PFSK-1 (cell line): Measurements from ENCODE around the gene MFN2.

Experiments used
- POLR2AphosphoS5 ChIP-seq: IDR thresholded peaks from 2 replicates; pipeline ENCODE4 v1.6.1; 2012; ENCODE audit warnings: low read depth, mild to moderate bottlenecking, control low read depth, low read length, moderate library complexity
- TAF1 ChIP-seq: IDR thresholded peaks from 2 replicates; pipeline ENCODE4 v1.6.1; 2012; ENCODE audit warnings: low read length, control low read depth, borderline replicate concordance; ENCODE audit not compliant: insufficient read depth
- TF ChIP-seq, protein P1 (sequence below), 2 experiments: IDR thresholded peaks; 2 replicates each; pipeline versions ENCODE4 v1.6.1 to v1.8.0; 2011 to 2012; ENCODE audit warnings: low read depth in 2 of 2, low read length in 2 of 2, control low read depth in 1 of 2, inconsistent platforms in 1 of 2, mild to moderate bottlenecking in 1 of 2, moderate library complexity in 1 of 2; ENCODE audit not compliant: insufficient read depth in 1 of 2

DNA sequence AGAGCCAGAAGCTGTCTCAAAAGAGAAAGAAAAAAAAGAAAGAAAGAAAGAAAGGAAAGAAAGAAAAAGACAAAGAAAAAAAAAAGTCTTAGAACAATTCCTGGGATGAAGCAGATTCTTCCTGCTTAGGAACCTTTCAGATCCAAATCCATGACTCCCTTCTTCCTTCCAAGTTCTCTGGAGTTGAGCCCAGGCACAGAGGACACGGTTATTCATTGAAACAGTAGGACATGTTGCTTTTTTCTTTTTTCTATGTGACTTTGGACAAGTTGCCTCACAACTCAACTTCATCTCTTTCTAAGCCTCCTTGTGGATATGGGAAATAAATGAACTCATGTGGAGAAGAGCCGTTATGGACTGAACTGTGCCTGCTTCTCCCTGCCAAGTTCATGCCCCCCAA is 68.1 kb downstream of the MFN2 start:
- no peak for TF ChIP-seq POLR2AphosphoS5
- TF ChIP-seq, protein P1, sequence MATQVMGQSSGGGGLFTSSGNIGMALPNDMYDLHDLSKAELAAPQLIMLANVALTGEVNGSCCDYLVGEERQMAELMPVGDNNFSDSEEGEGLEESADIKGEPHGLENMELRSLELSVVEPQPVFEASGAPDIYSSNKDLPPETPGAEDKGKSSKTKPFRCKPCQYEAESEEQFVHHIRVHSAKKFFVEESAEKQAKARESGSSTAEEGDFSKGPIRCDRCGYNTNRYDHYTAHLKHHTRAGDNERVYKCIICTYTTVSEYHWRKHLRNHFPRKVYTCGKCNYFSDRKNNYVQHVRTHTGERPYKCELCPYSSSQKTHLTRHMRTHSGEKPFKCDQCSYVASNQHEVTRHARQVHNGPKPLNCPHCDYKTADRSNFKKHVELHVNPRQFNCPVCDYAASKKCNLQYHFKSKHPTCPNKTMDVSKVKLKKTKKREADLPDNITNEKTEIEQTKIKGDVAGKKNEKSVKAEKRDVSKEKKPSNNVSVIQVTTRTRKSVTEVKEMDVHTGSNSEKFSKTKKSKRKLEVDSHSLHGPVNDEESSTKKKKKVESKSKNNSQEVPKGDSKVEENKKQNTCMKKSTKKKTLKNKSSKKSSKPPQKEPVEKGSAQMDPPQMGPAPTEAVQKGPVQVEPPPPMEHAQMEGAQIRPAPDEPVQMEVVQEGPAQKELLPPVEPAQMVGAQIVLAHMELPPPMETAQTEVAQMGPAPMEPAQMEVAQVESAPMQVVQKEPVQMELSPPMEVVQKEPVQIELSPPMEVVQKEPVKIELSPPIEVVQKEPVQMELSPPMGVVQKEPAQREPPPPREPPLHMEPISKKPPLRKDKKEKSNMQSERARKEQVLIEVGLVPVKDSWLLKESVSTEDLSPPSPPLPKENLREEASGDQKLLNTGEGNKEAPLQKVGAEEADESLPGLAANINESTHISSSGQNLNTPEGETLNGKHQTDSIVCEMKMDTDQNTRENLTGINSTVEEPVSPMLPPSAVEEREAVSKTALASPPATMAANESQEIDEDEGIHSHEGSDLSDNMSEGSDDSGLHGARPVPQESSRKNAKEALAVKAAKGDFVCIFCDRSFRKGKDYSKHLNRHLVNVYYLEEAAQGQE (IDR thresholded peaks at IDR 0.05; ENCODE audit: insufficient read depth in 1 of 2, low read depth in 2 of 2, low read length in 2 of 2), result no peak
- TF ChIP-seq TAF1, result no peak
